RWPE2 (cell line): ENCODE measurements around the gene GPR55.

Source experiments
- ATAC-seq: fragments of 200-7000 bp; cut with Tn5 transposase; 3 replicates; pipeline ENCODE4 v1.9.1; 2021; ENCODE audit warnings: low read depth
- DNase-seq: peaks from one replicate; pipeline ENCODE4 v3.0.0-alpha.2; 2020; ENCODE audit warnings: low spot score
- H3K27ac ChIP-seq: fragments of 450-650 bp; 2 replicates; pipeline ENCODE4 v1.5.1; 2017; ENCODE audit warnings: mild to moderate bottlenecking; ENCODE audit not compliant: poor library complexity, severe bottlenecking
- H3K27me3 ChIP-seq: fragments of 250-450 bp; sonication (Bioruptor Pico); 2 replicates; pipeline ENCODE4 v1.5.1; 2021; ENCODE audit warnings: mild to moderate bottlenecking, moderate library complexity; ENCODE audit not compliant: insufficient read depth, poor library complexity, severe bottlenecking
- H3K36me3 ChIP-seq: fragments of 250-450 bp; sonication (Bioruptor Pico); 2 replicates; pipeline ENCODE4 v1.5.1; 2020; ENCODE audit warnings: low read depth, mild to moderate bottlenecking, moderate library complexity
- H3K4me1 ChIP-seq: fragments of 250-450 bp; sonication (Bioruptor Pico); 2 replicates; pipeline ENCODE4 v1.5.1; 2021; ENCODE audit warnings: mild to moderate bottlenecking, moderate library complexity; ENCODE audit not compliant: insufficient read depth, poor library complexity, severe bottlenecking
- H3K4me3 ChIP-seq: fragments of 250-450 bp; sonication (Bioruptor Pico); 2 replicates; pipeline ENCODE4 v1.5.1; 2021; ENCODE audit warnings: mild to moderate bottlenecking, moderate library complexity; ENCODE audit not compliant: severe bottlenecking
- H3K9me3 ChIP-seq: fragments of 250-450 bp; sonication (Bioruptor Pico); 2 replicates; pipeline ENCODE4 v1.5.1; 2021; ENCODE audit warnings: mild to moderate bottlenecking, moderate library complexity; ENCODE audit not compliant: severe bottlenecking
- CTCF ChIP-seq: fragments of 450-650 bp; IDR thresholded peaks from one replicate; pipeline ENCODE4 v1.5.1; 2017; ENCODE audit warnings: mild to moderate bottlenecking, moderate library complexity; ENCODE audit not compliant: poor library complexity, severe bottlenecking

GPR55 gene

DNA sequence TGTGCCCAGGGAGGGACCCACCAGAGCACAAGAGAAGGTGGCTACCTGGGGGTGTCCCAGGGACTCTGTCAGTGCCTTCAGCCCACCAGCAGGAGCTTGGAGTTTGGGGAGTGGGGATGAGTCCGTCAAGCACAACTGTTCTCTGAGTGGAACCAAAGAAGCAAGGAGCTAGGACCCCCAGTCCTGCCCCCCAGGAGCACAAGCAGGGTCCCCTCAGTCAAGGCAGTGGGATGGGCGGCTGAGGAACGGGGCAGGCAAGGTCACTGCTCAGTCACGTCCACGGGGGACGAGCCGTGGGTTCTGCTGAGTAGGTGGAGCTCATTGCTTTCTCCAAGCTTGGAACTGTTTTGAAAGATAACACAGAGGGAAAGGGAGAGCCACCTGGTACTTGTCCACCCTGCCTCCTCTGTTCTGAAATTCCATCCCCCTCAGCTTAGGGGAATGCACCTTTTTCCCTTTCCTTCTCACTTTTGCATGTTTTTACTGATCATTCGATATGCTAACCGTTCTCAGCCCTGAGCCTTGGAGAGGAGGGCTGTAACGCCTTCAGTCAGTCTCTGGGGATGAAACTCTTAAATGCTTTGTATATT is 46.3 kb downstream of the GPR55 start:
- Histone ChIP-seq H3K9me3 (no peaks in the 10 kb centered on the region), H3K4me1 (no peaks in the 10 kb centered on the region), H3K4me3 (no peak overlapping the region), H3K27ac (no peak overlapping the region), H3K27me3 (no peaks in the 10 kb centered on the region), H3K36me3 (no peaks in the 10 kb centered on the region; the same call in 1 of the 2 replicates)
- TF ChIP-seq CTCF: no peak
- DNase-seq (peak; percentile 36), ATAC-seq (no peak)

DNA sequence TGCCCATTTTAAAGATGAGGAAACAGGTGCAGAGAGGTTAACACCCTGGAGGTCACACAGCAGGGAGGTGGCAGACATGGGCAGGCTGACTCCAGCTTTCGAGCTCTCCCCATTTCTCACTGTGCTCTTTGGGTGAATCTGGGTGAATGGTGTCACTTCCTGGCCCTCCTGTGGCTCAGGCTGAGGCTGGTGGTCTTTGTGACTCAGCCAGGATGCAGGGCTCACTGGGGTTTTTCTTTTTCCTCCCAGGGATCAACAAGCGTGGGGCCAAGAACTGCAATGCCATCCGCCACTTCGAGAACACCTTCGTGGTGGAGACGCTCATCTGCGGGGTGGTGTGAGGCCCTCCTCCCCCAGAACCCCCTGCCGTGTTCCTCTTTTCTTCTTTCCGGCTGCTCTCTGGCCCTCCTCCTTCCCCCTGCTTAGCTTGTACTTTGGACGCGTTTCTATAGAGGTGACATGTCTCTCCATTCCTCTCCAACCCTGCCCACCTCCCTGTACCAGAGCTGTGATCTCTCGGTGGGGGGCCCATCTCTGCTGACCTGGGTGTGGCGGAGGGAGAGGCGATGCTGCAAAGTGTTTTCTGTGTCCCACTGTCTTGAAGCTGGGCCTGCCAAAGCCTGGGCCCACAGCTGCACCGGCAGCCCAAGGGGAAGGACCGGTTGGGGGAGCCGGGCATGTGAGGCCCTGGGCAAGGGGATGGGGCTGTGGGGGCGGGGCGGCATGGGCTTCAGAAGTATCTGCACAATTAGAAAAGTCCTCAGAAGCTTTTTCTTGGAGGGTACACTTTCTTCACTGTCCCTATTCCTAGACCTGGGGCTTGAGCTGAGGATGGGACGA is 47.1 kb downstream of the GPR55 start:
- Histone ChIP-seq H3K27ac (no peak overlapping the region), H3K4me1 (no peaks in the 10 kb centered on the region), H3K27me3 (no peaks in the 10 kb centered on the region), H3K36me3 (no peaks in the 10 kb centered on the region; the same call in 1 of the 2 replicates), H3K4me3 (no peak overlapping the region), H3K9me3 (no peaks in the 10 kb centered on the region)
- no peak for ATAC-seq
- no peak for TF ChIP-seq CTCF
- no peak for DNase-seq

DNA sequence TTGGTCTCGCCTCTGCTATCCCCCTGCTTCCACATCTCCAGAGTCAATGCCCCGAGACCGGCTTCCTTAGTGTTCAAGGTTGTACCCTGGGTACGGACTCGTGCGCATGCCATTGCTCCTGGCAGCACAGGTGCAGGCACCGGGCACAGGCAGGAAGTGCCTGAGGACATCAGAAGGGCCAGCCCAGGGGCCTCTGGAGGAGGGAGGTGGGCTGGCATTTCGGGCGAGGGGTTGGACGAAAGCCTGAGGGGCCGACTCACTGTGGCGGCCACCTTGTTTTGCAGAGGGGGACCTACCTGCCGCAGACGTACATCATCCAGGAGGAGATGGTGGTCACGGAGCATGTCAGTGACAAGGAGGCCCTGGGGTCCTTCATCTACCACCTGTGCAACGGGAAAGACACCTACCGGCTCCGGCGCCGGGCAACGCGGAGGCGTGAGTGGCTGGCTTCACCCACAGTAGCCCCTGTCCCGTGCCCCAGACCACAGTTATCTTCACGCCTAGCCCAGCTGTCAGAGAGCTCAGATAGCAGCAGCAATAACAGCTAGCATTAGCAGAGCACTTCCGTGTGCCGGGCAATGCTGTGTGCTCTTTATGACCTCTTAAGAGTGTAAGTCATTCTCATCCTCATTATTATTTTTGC is 47.8 kb downstream of the GPR55 start:
- Histone ChIP-seq H3K9me3 (no peaks in the 10 kb centered on the region), H3K27me3 (no peaks in the 10 kb centered on the region), H3K4me3 (no peak overlapping the region), H3K4me1 (no peaks in the 10 kb centered on the region), H3K36me3 (no peaks in the 10 kb centered on the region; the same call in 1 of the 2 replicates), H3K27ac (no peak overlapping the region)
- DNase-seq (no peak), ATAC-seq (no peak)
- TF ChIP-seq CTCF: no peak

DNA sequence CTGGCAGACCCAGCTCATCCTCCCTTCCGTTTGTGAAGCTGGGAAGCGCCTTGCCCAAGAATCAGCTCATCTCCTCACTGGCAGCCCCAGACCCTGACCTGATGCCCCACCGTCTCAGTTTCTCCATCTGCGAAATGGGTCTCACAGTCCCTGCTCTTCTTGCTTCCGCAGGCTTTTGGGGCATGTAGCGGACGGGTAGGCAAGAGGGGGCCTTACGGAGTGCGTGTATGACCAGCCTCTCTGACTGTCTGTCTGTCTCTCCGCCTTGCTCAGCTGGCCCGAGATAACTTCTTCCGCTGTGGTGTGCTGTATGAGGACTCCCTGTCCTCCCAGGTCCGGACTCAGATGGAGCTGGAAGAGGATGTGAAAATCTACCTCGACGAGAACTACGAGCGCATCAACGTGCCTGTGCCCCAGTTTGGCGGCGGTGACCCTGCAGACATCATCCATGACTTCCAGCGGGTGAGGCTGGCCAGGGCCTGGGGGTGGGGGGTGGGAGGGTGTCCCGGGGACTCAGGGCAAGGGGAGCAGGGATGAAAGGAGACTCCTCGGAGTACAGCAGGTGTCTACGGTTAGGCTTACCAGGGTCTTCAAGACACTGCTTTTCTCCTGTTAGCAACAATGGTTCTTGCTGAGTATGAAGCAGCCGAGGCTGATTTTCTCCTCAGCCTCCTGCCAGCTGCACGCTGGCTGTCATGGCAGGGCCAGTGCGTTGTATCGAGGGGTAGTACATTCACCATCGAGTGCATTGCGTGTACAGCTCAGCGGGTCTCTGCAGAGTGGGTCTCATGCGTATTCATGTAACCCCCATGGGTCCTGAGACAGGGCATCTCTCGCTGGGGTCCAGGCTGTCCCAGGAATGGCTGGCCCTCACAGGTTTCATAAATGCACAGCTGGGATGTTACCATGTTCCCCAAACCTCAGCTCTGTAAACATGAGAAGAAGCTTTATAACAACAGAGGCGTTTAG is 49.4 kb downstream of the GPR55 start:
- DNase-seq: no peak
- no peaks in the 10 kb centered on the region for H3K9me3 ChIP-seq
- no peak for TF ChIP-seq CTCF
- H3K4me1 ChIP-seq: no peaks in the 10 kb centered on the region
- H3K27me3 ChIP-seq: no peaks in the 10 kb centered on the region
- no peak overlapping the region for H3K4me3 ChIP-seq
- no peak overlapping the region for H3K27ac ChIP-seq
- no peak for ATAC-seq
- H3K36me3 ChIP-seq: no peaks in the 10 kb centered on the region; the same call in 1 of the 2 replicates
